ENCODE measurements around the gene HPN. TPM values are rescaled to one million over a fixed set of nuclear protein-coding genes. Genes with fewer than 3 reads are reported as not detected.
"Not testable (repeated sequence)": the region's sequence is repeated elsewhere in the genome, so short reads cannot be mapped to it uniquely, and the experiment has no call there.

HPN gene
- polyA plus RNA-seq, 4 donors = 92.2 to 137 (median 98.5) TPM

- DNase-seq (ENCODE audit: low read depth in 4 of 4, low spot score in 3 of 4) = not testable (repeated sequence)
These were observed 34.1 kb upstream of the HPN start for GRCh38 chr19:35007427-35007826.

- DNase-seq (ENCODE audit: low read depth in 4 of 4, low spot score in 3 of 4) = no peak
These were observed 32.6 kb upstream of the HPN start for GRCh38 chr19:35008891-35009341.

- DNase-seq (ENCODE audit: low read depth in 4 of 4, low spot score in 3 of 4) = no peak
These were observed 31.8 kb upstream of the HPN start for GRCh38 chr19:35009424-35010415.

GRCh38 chr19:35011091-35011689, 30.3 kb upstream of the HPN start:
- DNase-seq (ENCODE audit: low read depth in 4 of 4, low spot score in 3 of 4) = no peak

GRCh38 chr19:35011737-35012682, 29.5 kb upstream of the HPN start:
- no peak for DNase-seq (ENCODE audit: low read depth in 4 of 4, low spot score in 3 of 4)

GRCh38 chr19:35013041-35013819, 28.3 kb upstream of the HPN start:
- DNase-seq (ENCODE audit: low read depth in 4 of 4, low spot score in 3 of 4) = peak in 1 of 4 donors; percentile 34

- no peak for DNase-seq (ENCODE audit: low read depth in 4 of 4, low spot score in 3 of 4)
These were observed 27.4 kb upstream of the HPN start for GRCh38 chr19:35013820-35014754.

GRCh38 chr19:35014774-35015173, 26.7 kb upstream of the HPN start:
- not testable (repeated sequence) for DNase-seq (ENCODE audit: low read depth in 4 of 4, low spot score in 3 of 4)

GRCh38 chr19:35015270-35015953, 26.1 kb upstream of the HPN start:
- DNase-seq (ENCODE audit: low read depth in 4 of 4, low spot score in 3 of 4) = no peak

- DNase-seq (ENCODE audit: low read depth in 4 of 4, low spot score in 3 of 4) = no peak
These were observed 25.6 kb upstream of the HPN start for GRCh38 chr19:35015954-35016351.

- DNase-seq (ENCODE audit: low read depth in 4 of 4, low spot score in 3 of 4) = no peak
These were observed 24.0 kb upstream of the HPN start for GRCh38 chr19:35017507-35017906.

- DNase-seq (ENCODE audit: low read depth in 4 of 4, low spot score in 3 of 4) = no peak
These were observed 23.1 kb upstream of the HPN start for GRCh38 chr19:35018379-35018778.

GRCh38 chr19:35019144-35019543, 22.4 kb upstream of the HPN start:
- no peak for DNase-seq (ENCODE audit: low read depth in 4 of 4, low spot score in 3 of 4)

GRCh38 chr19:35021016-35021415, 20.5 kb upstream of the HPN start:
- DNase-seq (ENCODE audit: low read depth in 4 of 4, low spot score in 3 of 4) = no peak

- no peak for DNase-seq (ENCODE audit: low read depth in 4 of 4, low spot score in 3 of 4)
These were observed 19.9 kb upstream of the HPN start for GRCh38 chr19:35021596-35021995.

- no peak for DNase-seq (ENCODE audit: low read depth in 4 of 4, low spot score in 3 of 4)
These were observed 19.1 kb upstream of the HPN start for GRCh38 chr19:35022460-35022859.

- DNase-seq (ENCODE audit: low read depth in 4 of 4, low spot score in 3 of 4) = no peak
These were observed 18.1 kb upstream of the HPN start for GRCh38 chr19:35023428-35023827.

GRCh38 chr19:35024095-35024494, 17.4 kb upstream of the HPN start:
- no peak for DNase-seq (ENCODE audit: low read depth in 4 of 4, low spot score in 3 of 4)
